ENCODE results near the gene SYNPO2. TPM values are rescaled to one million over a fixed set of nuclear protein-coding genes. Genes with fewer than 3 reads are reported as not detected.

SYNPO2 gene
- total RNA-seq, 1 donor from 2014 or later = 0.26 TPM

DNA sequence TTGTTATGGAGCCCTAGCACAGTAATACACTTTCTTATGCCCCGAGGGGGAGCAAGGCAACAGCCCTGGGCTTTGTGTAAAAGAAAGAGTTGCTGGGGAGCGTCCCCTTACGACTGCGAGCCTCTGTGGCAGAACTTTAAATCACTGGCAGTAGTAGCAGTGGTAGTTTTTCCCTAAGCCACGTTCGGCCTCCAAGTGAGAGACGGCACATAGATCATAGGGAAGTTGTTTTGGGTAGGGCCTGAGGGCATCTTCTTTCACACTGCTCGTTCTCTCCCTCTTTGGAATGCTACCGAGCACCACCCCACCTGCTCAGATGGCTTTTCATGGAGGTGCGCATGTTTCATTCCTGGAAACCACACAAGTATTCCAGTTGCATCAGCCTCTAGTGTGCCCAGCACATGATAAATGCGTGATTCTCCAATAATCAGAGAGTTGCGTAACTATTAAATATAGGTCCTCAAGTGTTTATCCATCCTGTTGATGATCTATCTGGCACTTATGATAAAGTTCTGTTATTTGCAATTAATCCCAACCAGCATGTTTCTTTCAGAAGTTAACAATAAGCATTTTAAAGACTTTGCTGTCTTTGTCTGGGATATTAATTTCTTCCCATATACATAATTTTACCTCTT, 7.0 kb upstream of the SYNPO2 start:
- peak; percentile 22 for DNase-seq (ENCODE audit: low read depth)
- no peak for FAIRE-seq
- TF ChIP-seq, protein P1, sequence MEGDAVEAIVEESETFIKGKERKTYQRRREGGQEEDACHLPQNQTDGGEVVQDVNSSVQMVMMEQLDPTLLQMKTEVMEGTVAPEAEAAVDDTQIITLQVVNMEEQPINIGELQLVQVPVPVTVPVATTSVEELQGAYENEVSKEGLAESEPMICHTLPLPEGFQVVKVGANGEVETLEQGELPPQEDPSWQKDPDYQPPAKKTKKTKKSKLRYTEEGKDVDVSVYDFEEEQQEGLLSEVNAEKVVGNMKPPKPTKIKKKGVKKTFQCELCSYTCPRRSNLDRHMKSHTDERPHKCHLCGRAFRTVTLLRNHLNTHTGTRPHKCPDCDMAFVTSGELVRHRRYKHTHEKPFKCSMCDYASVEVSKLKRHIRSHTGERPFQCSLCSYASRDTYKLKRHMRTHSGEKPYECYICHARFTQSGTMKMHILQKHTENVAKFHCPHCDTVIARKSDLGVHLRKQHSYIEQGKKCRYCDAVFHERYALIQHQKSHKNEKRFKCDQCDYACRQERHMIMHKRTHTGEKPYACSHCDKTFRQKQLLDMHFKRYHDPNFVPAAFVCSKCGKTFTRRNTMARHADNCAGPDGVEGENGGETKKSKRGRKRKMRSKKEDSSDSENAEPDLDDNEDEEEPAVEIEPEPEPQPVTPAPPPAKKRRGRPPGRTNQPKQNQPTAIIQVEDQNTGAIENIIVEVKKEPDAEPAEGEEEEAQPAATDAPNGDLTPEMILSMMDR (IDR thresholded peaks at IDR 0.05; ENCODE audit: insufficient read depth, low read length, severe bottlenecking) = no peak

DNA sequence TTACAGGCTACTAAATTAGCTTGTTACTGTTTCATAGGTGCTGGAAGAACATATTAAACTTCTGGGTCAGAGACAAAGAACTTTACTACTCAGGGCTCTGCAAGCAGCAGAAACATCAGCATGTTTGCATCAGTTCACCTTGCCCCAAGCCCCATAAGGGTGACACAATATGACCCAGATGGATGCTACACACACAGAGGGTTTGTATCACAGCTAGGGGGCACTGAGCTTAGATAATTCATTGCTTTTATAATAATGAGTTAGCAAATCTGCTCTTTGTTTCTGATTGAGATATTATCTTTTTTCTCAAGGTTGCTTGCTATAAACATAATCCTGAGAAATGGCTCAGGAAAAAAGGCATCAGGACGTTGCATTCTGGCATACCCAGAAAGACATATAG, 4.8 kb upstream of the SYNPO2 start:
- Histone ChIP-seq H3K4me3 (ENCODE audit: low read depth, low read length) (no peak overlapping the region), H3K36me3 (ENCODE audit: control insufficient read depth, insufficient read depth, low read length) (no peaks in the 10 kb centered on the region), H3K27me3 (ENCODE audit: control insufficient read depth, insufficient read depth, low read length) (no peaks in the 10 kb centered on the region)
- TF ChIP-seq, protein P1 (IDR thresholded peaks at IDR 0.05; ENCODE audit: insufficient read depth, low read length, severe bottlenecking) = peak; percentile 8
- FAIRE-seq (no peak), DNase-seq (ENCODE audit: low read depth) (no peak)

More for the DNA sequence above, 7.0 kb upstream of the SYNPO2 start:
- Histone ChIP-seq H3K27me3 (ENCODE audit: control insufficient read depth, insufficient read depth, low read length) (no peaks in the 10 kb centered on the region), H3K36me3 (ENCODE audit: control insufficient read depth, insufficient read depth, low read length) (no peaks in the 10 kb centered on the region), H3K4me3 (ENCODE audit: low read depth, low read length) (no peak overlapping the region)

- FAIRE-seq (no peak), DNase-seq (ENCODE audit: low read depth) (no peak)
- H3K4me3 ChIP-seq (ENCODE audit: low read depth, low read length) = no peak overlapping the region
- TF ChIP-seq, protein P1 (IDR thresholded peaks at IDR 0.05; ENCODE audit: insufficient read depth, low read length, severe bottlenecking) = no peak
- no peaks in the 10 kb centered on the region for H3K27me3 ChIP-seq (ENCODE audit: control insufficient read depth, insufficient read depth, low read length)
- no peaks in the 10 kb centered on the region for H3K36me3 ChIP-seq (ENCODE audit: control insufficient read depth, insufficient read depth, low read length)
These were observed 3.9 kb upstream of the SYNPO2 start for GRCh38 chr4:118884716-118885115.

DNA sequence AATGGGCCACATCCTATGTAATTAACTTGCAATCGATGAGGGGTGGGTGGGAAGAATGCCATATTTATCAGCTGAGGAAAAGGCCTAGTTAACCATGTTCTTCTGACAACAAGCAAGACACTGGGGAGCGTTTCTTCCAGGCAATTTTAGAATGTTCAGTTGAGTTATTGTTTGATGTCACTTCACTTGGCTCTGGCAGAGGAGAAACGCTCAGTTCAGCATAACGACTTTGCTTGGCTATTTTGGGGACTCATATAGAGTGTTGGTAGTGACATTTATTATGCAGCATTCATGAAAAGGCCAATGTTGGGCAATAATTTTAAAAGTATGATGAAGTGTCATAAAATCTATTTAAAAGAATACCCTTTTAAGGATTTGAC, 648 bp downstream of the SYNPO2 start:
- Histone ChIP-seq H3K4me3 (ENCODE audit: low read depth, low read length) (no peak overlapping the region), H3K27me3 (ENCODE audit: control insufficient read depth, insufficient read depth, low read length) (no peaks in the 10 kb centered on the region), H3K36me3 (ENCODE audit: control insufficient read depth, insufficient read depth, low read length) (no peaks in the 10 kb centered on the region)
- FAIRE-seq (no peak), DNase-seq (ENCODE audit: low read depth) (no peak)
- TF ChIP-seq, protein P1 (IDR thresholded peaks at IDR 0.05; ENCODE audit: insufficient read depth, low read length, severe bottlenecking) = no peak

GRCh38 chr4:118894034-118894433, 5.4 kb downstream of the SYNPO2 start:
- H3K36me3 ChIP-seq (ENCODE audit: control insufficient read depth, insufficient read depth, low read length) = no peaks in the 10 kb centered on the region
- DNase-seq (ENCODE audit: low read depth) (no peak), FAIRE-seq (no peak)
- no peaks in the 10 kb centered on the region for H3K27me3 ChIP-seq (ENCODE audit: control insufficient read depth, insufficient read depth, low read length)
- no peak overlapping the region for H3K4me3 ChIP-seq (ENCODE audit: low read depth, low read length)
- TF ChIP-seq, protein P1 (IDR thresholded peaks at IDR 0.05; ENCODE audit: insufficient read depth, low read length, severe bottlenecking) = no peak

GRCh38 chr4:118898221-118898620, 9.6 kb downstream of the SYNPO2 start:
- TF ChIP-seq, protein P1 (IDR thresholded peaks at IDR 0.05; ENCODE audit: insufficient read depth, low read length, severe bottlenecking) = no peak
- DNase-seq (ENCODE audit: low read depth) = no peak
- Histone ChIP-seq H3K36me3 (ENCODE audit: control insufficient read depth, insufficient read depth, low read length) (no peaks in the 10 kb centered on the region), H3K27me3 (ENCODE audit: control insufficient read depth, insufficient read depth, low read length) (no peaks in the 10 kb centered on the region), H3K4me3 (ENCODE audit: low read depth, low read length) (no peak overlapping the region)
- no peak for FAIRE-seq
